GM19372 (cell line): ENCODE data around the gene PCNX1.

ENCODE experiments used
- ATAC-seq: cut with Tn5 transposase; IDR thresholded peaks from one replicate; pipeline ENCODE4 v1.9.1; 2021; ENCODE audit warnings: mild to moderate bottlenecking, low read depth, moderate library complexity; ENCODE audit not compliant: unreplicated experiment

The PCNX1 gene

DNA sequence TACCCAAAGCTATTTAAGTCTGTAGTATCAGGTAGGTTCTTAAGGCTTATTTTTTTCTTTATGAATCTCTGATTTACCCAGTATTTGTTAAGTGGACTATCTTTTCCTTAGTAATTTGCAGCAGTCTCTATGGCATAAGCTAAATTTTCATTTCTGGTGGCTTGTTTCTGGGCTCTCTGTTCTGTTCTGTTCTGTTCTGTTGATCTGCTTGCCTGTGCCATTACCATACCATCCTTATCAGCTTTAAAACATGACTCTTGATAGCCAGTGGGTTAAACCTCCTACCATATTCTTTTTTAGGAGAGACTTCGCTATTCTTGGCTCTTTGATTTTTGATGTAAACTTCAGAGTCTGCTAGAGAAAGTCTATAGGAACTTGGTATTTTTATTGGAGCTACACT, 46.8 kb downstream of the PCNX1 start:
- ATAC-seq, result no peak

DNA sequence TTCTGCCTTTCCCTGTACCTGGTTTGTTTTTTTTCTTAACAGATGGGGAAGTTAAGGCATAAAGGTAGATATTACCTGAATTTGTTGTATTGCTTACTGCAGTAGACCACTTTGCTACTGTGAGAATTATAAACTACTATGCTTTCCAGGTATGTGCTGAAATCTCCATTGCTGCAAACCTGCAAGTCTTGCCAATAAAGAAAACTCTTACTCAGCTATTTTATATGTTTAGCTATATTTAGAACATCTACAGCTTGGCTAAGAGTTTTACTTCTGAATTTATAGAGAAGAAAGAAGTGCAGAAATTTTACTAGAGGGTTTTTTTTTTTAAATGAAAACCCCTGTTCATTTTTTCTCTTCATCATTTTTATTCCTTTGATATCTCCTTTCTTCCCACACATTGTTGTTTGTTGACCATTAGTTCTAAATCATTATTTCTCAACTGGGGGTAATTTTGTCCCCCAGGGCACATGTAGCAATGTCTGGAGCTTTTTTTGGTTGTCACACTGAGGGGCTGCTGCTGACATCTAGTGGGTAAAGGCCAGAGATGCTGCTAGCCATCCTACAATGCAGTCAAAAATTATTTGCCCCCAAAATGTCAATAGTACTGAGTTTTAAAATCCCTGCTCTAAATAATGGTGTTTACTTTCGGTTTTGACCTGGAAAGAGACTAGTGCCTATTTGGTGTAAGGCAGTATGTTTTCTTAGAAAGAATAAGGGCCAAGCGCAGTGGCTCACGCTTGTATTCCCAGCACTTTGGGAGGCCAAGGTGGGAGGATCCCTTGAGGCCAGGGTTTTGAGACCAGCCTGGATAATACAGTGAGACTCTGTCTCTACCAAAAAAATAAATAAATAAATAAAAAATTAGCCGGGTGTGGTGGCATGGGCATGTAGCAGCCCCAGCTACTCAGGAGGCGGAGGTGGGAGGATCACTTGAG, 48.6 kb downstream of the PCNX1 start:
- no peak for ATAC-seq

DNA sequence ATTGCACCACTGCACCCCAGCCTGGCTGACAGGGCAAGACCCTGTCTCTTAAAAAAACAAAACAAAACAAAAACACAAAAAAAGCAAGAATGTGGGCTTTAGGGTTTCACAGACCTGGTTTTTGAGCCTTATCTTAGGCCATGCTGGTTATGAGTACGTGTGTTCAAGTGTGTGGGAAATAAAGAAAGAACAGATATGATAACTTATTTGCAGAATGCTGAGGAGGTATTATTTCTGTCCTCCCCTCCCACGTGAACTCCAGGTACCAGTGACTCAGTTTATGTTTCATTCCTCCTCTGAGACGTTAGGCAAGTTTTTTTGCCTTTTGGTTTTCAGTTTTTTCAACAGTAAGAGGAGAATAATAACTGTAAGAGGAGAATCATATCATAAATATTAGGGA, 49.3 kb downstream of the PCNX1 start:
- no peak for ATAC-seq

DNA sequence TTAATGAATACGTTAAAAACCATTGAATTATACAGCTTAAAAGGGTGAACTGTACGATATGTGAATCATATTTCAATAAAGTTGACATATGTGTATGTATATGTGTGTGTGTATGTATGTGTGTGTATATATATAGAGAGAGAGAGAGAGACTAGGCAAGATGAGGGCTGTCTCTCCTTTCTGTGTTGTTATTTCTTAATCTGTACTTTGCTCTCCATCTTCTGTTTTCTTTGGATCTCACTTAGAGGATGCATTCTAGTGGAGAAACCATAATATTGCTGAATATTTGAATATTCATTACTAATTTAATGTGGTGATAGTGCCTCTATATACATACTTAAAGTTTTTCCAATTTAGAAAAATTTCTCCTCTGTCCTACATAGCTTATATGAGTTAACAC, 50.5 kb downstream of the PCNX1 start:
- no peak for ATAC-seq

DNA sequence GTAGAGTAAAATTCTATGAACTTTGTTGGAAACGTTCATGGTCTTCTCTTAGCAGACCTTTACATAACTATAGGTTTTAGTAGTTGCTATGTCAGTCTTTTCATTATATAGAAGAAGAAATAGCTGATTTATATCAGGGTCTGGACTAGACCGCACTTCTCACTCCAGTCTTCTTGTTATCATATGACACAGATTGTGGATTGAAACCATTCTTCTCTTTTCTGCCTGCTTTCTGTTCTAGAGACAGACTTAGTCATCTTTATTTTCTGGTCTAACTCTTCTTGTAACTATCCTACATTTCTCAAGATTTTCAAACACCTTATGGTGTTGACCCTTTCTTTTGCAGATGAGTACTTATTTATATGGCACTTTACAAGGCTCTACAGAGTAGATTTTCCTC, 55.7 kb downstream of the PCNX1 start:
- ATAC-seq, result no peak

DNA sequence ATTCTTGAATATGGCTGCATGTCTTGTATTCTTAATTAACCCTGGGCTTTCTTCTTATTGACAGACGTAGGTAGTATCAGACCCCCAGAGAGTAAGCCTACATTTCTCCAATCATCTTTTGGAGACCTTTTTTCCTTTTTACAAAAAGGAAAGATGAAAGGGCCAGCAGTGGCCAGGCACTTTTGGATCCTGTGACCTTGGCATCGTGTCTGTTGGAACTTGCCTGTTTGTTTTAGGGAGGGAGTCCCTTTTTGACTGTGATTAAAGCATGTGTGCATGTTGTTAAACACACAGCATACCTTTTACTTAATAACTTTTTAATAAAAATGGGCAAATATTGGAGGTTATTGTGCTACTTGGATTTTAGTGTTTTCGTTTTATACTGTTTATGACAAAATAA, 57.2 kb downstream of the PCNX1 start:
- no peak for ATAC-seq

DNA sequence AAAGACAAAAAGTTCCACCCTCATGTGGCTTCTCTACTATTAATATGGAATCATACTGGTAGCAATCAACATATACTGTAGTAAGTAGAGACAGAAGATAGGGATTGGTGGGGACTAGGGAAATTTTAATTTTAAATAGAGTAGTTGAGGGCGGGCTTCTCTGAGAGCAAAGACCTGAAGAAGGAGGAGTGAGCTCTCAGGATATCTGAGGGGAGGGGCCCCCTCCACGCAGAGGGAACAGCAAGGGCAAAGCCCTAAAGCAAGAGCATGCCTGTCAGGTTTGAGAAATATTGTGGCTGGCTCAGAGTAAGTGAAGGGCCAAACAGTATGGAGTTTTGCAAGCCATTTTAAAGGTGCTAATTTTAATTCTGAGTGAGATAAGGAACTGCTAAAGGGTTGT, 64.3 kb downstream of the PCNX1 start:
- ATAC-seq, result no peak

DNA sequence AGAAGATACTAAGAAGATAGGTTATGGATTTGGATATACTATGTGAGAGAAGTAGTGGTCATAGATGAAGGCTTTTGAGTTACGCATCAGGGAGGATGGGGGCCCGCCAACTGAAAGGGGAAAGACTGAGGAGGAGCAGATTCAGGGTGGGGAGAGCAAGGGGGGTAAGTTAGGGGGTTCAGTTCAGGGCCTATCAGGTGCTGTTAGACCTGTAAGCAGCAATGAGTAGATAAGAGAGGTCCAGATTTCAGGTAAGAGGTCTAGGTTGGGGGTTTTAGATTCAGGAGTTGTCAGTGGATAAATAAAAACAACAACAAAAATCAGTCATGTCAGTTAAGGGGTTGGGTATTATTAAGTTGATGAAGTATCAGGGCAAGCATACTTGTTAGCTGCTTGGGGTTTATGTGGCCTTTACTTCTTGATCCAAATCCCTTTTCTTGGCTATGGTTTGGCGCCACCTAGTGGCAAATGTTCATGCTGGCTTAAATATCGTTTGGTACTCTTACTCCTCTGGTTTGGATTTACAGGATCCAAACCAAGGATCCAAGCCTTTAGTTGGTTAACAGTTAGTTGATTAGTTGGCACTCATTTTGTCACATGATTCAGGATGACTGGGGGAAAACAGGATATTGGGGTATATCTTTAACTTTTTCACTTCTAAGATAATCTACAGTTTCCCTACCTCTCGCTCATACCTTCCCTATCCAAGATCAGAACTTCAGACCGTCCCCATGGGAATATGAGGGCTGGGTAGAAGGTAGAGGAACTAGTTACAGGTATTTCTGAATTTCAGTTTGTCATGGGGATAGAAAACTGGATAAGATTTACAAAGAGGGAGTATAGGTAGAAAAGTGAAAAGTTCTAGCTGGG, 65.1 kb downstream of the PCNX1 start:
- no peak for ATAC-seq

DNA sequence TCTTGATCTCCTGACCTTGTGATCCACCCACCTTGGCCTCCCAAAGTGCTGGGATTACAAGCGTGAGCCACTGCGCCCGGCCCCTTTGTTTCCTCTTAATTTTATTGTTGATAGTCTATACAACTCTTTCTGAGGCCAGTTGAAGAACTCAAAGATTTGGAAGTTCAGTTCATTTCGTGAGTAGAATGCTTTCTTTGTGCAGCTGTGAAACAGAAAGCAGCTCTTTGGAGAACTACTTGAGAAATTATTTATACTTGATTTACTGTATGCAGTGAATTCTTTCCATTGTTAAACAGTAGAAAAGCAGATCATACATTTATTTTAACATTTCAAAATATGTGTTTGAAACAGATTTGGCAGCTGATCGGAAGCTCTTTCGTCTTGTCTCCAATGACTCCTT, 69.3 kb downstream of the PCNX1 start:
- ATAC-seq, result no peak

DNA sequence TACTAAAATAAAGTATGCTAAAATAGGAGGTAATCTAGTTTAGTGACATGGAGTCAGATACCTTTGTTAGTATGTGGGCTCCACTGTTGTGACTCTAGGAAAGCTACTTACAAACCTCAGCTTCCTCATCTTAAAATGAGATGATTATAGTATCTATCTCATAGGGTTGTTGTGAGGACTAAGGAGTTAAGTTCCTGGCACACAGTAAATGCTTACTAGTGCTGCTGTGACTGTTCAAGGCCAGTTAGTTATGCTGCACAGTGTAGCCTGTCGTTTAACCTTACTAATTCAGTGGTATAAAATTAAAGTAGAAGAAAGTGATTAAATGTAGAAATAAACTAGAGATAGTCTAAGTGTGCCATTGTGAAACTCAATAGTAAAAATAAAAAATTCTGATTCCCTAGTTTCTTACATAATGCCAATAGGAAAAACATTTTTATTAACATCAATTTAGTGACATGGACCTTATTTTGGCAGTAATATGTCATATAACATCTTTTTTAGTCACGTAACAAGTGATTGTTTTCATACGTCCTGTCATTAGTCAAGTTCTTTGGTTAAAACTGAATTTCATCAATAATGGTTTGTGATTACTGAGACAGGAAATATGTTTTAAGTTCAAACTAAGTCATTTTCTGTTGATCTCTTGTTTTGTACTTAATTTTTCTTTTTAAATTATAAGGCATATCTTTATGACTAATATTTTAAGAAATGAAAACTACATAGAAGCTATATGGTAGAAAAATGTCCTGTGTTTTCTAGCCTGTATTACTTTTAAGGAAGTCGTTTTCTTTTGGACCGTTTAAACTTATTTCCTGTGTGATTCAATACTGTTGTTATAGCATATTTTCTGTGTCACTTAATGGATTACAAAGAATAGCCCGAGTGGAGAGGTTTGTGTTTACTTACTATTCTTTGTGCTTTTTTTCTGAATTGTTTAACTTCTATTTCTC, 74.0 kb downstream of the PCNX1 start:
- no peak for ATAC-seq

DNA sequence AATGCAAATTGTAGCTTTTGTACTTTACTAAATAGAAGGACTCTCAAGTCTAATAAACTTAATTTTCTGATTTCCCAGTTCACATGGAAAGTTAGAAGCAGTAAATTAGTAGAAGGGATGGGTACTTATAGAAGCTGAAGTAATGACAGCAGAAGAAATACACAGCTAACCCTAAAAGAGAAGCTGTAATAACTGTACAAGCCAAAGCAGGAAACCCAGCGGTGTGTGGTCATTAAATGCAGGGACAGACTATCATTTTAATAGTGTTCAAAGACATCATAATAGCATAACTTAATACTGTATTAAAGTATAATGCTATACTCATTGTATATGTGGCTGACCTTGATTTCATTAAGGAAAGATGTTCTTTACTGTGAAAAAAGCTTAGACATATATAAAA, 74.9 kb downstream of the PCNX1 start:
- no peak for ATAC-seq

DNA sequence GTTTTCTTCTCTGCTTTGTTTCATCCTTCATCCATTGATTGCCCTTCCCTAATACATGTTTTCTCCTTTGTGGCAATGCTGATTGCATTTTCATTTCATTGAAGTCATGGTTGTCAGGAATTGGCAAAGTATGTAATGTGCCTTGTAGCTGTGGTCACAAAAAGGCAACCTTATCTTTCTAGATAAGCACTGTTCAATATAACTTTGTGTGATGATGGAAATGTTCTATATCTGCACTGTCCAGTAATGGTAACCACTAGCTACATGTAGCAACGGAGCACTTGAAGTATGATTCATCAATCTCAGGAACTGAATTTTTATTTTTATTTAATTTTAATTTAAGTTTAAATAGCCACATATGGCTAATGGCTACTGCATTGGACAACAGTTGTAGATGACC, 79.8 kb downstream of the PCNX1 start:
- no peak for ATAC-seq

DNA sequence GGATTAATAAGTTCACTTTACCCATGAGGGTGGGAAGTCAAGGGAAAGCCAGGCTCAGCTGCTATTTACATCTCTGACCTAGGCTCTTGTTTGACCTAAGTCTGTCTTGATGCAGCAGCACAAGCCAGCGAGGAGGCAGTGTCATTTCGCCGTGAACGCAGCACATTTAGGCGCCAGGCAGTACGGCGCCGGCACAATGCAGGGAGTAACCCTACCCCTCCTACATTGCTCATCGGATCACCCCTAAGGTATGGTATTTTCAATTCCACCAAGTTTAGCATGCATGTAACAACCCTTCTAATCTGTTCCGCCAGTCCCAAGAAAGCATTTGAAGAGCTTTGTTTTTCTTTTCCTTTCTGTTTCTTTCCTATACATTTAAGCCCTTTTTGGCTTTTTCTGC, 81.2 kb downstream of the PCNX1 start:
- ATAC-seq, result no peak

DNA sequence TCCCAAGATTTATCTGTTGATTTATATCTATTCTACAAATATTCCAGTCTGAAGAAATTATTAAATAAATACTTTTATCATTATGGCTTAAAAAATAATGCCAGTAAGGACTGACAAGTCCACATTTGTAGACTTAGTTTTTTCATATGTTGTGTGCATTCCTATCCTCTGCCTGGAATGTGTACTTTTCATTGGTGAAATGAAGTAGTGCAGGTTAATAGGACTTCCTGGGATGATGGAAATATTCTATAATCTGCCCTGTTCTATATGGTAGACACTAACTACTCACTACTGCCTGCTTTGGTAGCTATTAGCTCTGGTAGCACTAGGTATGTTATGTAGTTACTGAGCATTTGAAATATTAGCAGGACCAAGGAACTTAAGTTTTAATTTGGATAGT, 86.7 kb downstream of the PCNX1 start:
- ATAC-seq, result no peak

DNA sequence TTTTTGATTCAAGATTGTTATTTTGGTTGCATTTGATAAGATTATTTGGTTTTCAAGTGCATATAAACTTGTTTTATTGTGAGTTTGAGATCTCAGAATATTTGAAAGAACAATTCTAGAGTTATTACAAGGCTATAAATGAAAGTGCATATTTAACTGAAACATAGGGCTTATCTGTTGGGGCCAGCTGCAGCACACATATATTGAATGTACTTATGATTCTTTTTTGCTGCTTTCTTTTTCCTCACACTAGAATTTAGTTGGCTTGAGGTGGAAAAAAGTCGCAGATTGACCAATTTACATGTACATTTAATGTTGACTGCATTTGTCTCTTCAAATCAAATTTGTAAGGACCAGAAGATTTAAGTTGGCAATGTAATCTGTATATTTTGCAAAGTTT, 88.0 kb downstream of the PCNX1 start:
- ATAC-seq, result no peak

DNA sequence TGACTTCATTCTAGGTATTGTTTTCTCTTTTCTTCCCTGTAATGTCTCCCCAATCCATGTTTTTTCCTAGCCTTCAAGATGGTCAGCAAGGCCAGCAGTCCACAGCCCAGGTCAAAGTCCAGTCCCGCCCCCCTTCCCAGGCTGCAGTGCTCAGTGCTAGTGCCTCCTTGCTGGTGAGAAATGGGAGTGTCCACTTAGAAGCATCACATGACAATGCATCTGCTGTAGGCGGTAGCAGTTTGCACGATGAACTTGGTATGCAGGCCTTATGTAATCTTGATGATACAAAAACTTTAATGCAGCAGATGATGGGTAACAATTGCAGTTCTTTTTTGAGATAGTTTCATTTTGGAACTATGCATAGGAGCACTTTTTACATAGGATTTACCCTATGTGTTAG, 88.4 kb downstream of the PCNX1 start:
- ATAC-seq, result no peak

DNA sequence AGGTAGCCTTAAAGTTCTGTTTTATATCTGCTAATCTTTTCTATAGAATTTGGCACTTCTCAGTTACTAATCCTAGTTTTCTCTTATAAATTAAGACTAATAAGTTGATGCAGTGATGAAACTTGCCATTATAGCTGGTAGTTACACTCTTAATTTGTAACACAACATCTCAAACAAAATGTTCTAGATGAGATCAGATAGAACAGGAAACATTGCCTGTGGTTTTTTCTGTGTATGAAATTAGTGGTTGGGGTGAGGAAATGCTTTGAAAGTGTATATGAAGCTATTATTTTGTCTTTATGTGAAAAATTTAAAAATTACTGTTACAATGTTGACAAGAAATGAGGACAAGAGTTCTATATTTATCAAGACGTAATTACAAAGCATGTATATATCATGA, 91.9 kb downstream of the PCNX1 start:
- ATAC-seq, result no peak

DNA sequence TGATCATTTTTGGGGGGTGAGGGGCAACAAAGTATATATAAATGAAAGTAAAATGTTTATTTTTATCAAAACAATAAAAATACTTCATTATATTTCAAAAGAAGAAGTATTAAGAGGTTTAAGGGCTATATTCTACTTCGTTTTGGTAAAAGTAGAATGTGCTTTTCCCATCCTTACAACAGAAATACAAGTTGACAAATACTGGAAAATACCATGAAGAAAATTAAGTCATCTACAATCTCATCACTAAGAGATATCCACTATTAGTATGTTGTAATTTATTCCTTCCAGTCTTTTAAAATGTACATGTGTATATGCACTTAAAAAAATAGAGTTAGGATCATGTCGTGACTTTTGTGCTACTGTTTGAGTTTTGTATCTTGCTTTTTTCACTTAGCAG, 92.8 kb downstream of the PCNX1 start:
- ATAC-seq, result no peak

DNA sequence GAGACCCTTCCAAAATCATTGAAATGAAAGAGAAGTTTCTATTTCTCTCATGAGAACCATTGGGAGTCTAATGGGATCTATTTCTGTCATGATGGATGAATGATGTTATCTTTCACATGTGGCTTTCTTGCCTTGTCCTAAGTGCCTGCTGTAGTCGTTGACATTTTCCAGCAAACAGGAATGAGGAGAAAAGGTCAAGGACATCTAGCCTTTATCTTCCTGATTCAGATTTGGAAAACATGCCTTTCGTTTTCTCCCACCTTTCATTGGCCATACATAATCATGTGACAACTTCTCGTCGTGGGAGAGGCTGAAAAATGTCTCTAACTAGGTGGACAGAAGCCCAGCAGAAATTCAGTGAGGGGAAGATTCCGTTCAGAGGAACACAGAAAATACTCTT, 94.5 kb downstream of the PCNX1 start:
- no peak for ATAC-seq

DNA sequence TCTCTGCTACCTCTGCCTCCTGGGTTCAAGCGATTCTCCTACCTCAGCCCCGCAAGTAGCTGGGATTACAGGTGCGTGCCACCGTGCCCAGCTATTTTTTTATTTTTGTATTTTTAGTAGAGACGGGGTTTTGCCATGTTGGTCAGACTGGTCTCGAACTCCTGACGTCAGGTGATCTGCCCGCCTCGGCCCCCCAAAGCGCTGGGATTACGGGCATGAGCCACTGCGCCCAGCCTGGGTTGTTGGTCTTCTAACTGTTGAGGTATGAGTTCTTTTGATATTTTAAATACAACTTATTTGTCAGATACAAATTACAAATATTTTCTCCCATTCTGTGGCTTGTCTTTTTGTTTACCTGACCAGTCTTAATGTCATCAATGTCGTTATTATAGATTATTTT, 95.9 kb downstream of the PCNX1 start:
- no peak for ATAC-seq

DNA sequence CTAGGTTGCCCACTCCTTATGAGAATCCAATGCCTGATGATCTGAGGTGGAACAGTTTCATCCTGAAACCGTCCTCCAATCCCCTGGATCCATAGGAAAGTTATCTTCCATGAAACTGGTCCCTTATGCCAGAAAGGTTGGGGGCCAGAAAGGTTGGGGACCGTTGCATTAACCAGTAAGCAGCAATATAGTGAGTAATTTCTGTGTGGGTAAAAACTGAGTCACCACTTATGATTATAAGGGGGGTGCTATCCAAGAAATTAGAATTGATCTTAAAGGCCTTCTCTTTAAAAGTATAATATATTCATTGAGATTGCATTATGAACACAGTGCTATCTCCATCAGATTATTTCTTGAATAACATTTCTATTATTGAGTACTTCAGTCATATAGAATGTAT, 97.2 kb downstream of the PCNX1 start:
- no peak for ATAC-seq
